BJ (cell line): ENCODE data around the gene C2orf69. TPM values are rescaled to one million over a fixed set of nuclear protein-coding genes. Genes with fewer than 3 reads are reported as not detected.

ENCODE experiments used
- CTCF ChIA-PET: fragments of 350-600 bp; formaldehyde crosslinking; extraction: SDS; loops from one replicate; lab custom pipeline; 2021; ENCODE audit warnings: antibody characterized with exemption, inconsistent platforms; lab: Yijun Ruan, JAX
- POLR2A ChIA-PET: fragments of 300-600 bp; sonication (Branson Sonifier 250); formaldehyde crosslinking; extraction: SDS; loops from one replicate; lab custom pipeline; 2021; ENCODE audit warnings: antibody characterized with exemption; lab: Charles Lee
- DNase-seq: peaks from one replicate; pipeline ENCODE4 v3.0.0-alpha.2; 2011; ENCODE audit warnings: low read depth
- H3K27me3 ChIP-seq: 2 replicates; pipeline ENCODE4 v1.6.0; 2011; ENCODE audit warnings: low read length; ENCODE audit not compliant: control insufficient read depth, insufficient read depth
- H3K36me3 ChIP-seq: 2 replicates; pipeline ENCODE4 v1.5.1; 2011; ENCODE audit warnings: low read length; ENCODE audit not compliant: control insufficient read depth, insufficient read depth
- H3K4me3 ChIP-seq: 2 replicates; pipeline ENCODE4 v1.5.1; 2011; ENCODE audit warnings: low read depth, mild to moderate bottlenecking, control low read depth, low read length
- polyA plus RNA-seq: library from polyadenylated mRNA; depleted of rRNA; stranded (reverse); fragments of >200 nt; gene quantifications from 2 replicates; pipeline ENCODE4 v1.2.3, GENCODE V29; 2011
- TF ChIP-seq, protein P1 (sequence below): IDR thresholded peaks from 2 replicates; pipeline ENCODE4 v1.5.1; 2011; ENCODE audit warnings: low read depth, mild to moderate bottlenecking, control low read depth, inconsistent platforms, low read length, moderate library complexity; ENCODE audit not compliant: insufficient read depth

C2orf69 gene
- polyA plus RNA-seq, 1 experiment = 2.0 TPM

DNA sequence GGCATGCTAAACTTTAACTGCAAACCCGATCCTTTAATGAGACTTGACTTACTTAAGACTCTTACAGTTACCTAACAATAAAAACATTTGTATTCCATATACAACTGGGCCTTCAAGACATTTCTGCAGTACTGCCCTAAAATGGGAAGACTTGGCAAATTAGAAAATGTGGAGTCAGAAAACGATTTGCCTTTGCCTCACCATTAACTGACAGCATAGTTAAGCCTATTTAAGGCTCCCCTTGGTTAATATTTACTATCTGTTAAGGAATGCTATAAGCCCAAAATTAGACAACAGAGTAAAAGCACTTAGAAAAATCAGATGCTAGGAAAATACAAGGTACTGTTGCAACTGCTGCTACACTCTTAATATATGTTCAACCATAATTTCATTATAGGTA, 25.5 kb downstream of the C2orf69 start:
- TF ChIP-seq, protein P1, sequence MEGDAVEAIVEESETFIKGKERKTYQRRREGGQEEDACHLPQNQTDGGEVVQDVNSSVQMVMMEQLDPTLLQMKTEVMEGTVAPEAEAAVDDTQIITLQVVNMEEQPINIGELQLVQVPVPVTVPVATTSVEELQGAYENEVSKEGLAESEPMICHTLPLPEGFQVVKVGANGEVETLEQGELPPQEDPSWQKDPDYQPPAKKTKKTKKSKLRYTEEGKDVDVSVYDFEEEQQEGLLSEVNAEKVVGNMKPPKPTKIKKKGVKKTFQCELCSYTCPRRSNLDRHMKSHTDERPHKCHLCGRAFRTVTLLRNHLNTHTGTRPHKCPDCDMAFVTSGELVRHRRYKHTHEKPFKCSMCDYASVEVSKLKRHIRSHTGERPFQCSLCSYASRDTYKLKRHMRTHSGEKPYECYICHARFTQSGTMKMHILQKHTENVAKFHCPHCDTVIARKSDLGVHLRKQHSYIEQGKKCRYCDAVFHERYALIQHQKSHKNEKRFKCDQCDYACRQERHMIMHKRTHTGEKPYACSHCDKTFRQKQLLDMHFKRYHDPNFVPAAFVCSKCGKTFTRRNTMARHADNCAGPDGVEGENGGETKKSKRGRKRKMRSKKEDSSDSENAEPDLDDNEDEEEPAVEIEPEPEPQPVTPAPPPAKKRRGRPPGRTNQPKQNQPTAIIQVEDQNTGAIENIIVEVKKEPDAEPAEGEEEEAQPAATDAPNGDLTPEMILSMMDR = no peak
- ChIA-PET CTCF (interaction anchor here (0.6 kb wide), 1 partner anchor 460 kb away, joined by 4 read pairs; no protein-coding TSS in a partner anchor), POLR2A (no interaction called here)
- no peak for DNase-seq
- peaks cover 3% of the 10 kb centered on the region for H3K36me3 ChIP-seq
- no peaks in the 10 kb centered on the region for H3K27me3 ChIP-seq
- H3K4me3 ChIP-seq = no peak overlapping the region

DNA sequence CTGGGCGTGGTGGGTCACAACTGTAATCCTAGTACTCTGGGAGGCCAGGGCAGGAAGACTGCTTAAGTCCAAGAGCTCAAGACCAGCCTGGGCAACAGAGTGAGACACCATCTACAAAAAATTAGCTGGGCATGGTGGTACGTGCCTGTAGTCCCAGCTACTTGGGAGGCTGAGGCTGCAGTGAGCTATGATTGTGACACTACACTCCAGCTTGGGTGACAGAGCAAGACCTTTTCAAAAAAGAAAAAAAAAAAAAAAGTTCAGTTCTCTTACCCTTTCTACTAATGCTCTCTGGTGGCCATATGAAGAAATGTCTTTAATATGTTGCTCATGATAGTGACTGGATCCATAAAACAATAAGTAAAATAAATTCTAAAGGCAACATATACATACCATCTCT, 29.3 kb downstream of the C2orf69 start:
- H3K27me3 ChIP-seq = no peaks in the 10 kb centered on the region
- peaks cover 1% of the 10 kb centered on the region for H3K36me3 ChIP-seq
- TF ChIP-seq, protein P1 = peak; percentile 27; the same call in 1 of the 2 replicates
- ChIA-PET POLR2A (no interaction called here), CTCF (interaction anchor here (1.3 to 2.6 kb wide), 5 partner anchors 13 to 236 kb away, joined by 3 to 7 read pairs (median 5); no protein-coding TSS in a partner anchor)
- no peak overlapping the region for H3K4me3 ChIP-seq
- no peak for DNase-seq

DNA sequence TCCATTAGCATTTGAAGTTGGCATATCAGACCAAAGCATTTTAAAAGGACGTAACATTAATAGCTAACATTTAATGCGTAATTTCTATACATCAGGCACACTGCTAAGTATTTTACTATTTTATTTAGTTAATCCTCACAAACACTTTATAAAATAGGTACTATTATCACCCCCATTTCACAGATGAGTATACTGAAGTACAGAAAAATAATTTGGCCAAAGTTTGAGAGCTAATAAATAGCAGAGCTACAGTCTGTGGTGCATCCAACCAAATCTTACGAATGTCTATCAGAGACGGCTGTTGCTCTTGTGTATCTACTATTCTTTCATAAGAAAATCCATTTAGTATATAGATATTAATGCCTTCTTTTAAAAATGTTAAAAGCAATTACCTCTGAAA, 32.3 kb downstream of the C2orf69 start:
- H3K27me3 ChIP-seq = no peaks in the 10 kb centered on the region
- TF ChIP-seq, protein P1 = no peak
- H3K4me3 ChIP-seq = no peak overlapping the region
- DNase-seq = no peak
- H3K36me3 ChIP-seq = peaks cover 3% of the 10 kb centered on the region; the same call in 1 of the 2 replicates
- ChIA-PET POLR2A (no interaction called here), CTCF (interaction anchor here (1.0 kb wide), 2 partner anchors 10 to 11 kb away, joined by 3 to 7 read pairs; no protein-coding TSS in a partner anchor)

DNA sequence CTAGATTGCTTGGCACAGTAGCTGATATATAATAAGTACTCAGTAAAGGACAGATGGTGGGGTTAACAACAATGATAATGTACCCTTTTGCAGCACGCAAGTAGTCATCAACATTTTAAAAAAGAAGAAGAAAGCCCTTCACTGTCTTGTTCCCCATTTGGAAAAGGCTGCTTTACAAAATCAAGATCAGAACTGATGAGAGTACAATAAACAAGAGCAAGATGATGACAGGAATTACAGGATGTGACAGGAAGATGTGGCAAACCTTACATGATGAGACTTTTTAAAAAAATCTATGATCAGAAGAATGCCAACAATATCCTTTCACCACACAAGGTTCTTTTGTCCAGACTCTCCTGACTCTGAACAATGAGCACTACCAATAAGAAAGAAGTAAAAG, 35.1 kb downstream of the C2orf69 start:
- ChIA-PET POLR2A (no interaction called here), CTCF (no interaction called here)
- no peak for DNase-seq
- Histone ChIP-seq H3K27me3 (no peaks in the 10 kb centered on the region), H3K4me3 (no peak overlapping the region), H3K36me3 (peaks cover 3% of the 10 kb centered on the region)
- TF ChIP-seq, protein P1 = no peak

DNA sequence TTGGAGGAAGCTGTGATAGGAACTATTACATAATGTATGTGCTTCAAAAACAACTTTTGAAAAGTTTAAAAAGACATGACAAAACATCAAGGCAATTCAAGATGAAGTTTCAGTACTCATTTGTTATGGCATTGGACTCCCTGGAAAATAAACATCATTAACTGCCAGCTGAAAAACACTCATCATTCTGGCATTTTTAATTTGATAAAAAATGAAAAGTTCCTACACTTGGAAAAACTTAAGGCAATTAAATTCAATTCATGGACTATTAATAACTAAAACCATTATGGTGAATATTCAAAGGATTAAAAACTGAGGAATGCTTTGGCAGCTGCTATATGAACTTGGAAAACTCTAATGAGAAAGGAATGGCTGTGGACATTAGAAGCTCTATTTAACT, 35.7 kb downstream of the C2orf69 start:
- H3K4me3 ChIP-seq = no peak overlapping the region
- peaks cover 3% of the 10 kb centered on the region for H3K36me3 ChIP-seq
- TF ChIP-seq, protein P1 = no peak
- CTCF ChIA-PET = interaction anchor here (0.6 kb wide), 1 partner anchor 1463 kb away, joined by 3 read pairs; no protein-coding TSS in a partner anchor
- POLR2A ChIA-PET = no interaction called here
- DNase-seq = peak; percentile 17
- H3K27me3 ChIP-seq = no peaks in the 10 kb centered on the region
